Activated CD8-positive, alpha-beta memory T cell treated with anti-CD3 and anti-CD28 coated beads, Interleukin-2, amount 50 U/mL, for 24 hours (primary cell): ENCODE data around the gene FAM120B.

Experiments
- DNase-seq: peaks from one replicate; pipeline ENCODE4 v3.0.0-alpha.2; 2020; ENCODE audit errors: extremely low read depth

The FAM120B gene

DNA sequence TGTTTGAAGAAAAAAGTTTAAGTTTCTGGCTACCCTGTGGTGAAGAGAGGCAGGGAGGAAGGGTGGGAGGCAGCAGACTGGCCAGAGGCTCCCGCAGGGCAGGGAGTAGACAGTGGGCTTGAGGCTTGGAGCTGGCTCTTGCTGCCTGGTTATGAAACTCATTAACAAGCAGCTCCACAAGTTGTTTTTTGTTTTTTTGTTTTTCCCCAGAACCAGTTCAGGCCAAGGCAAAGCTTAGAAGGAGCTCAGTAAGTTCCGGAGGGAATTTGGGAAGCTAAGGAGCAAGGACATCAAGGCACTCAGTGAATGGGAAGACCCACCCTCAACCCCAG, 19.7 kb upstream of the FAM120B start:
- DNase-seq = no peak

GRCh38 chr6:170287371-170287876, 19.1 kb upstream of the FAM120B start:
- DNase-seq = no peak

GRCh38 chr6:170288091-170288631, 18.4 kb upstream of the FAM120B start:
- DNase-seq = no peak

GRCh38 chr6:170288852-170289179, 17.7 kb upstream of the FAM120B start:
- no peak for DNase-seq

DNA sequence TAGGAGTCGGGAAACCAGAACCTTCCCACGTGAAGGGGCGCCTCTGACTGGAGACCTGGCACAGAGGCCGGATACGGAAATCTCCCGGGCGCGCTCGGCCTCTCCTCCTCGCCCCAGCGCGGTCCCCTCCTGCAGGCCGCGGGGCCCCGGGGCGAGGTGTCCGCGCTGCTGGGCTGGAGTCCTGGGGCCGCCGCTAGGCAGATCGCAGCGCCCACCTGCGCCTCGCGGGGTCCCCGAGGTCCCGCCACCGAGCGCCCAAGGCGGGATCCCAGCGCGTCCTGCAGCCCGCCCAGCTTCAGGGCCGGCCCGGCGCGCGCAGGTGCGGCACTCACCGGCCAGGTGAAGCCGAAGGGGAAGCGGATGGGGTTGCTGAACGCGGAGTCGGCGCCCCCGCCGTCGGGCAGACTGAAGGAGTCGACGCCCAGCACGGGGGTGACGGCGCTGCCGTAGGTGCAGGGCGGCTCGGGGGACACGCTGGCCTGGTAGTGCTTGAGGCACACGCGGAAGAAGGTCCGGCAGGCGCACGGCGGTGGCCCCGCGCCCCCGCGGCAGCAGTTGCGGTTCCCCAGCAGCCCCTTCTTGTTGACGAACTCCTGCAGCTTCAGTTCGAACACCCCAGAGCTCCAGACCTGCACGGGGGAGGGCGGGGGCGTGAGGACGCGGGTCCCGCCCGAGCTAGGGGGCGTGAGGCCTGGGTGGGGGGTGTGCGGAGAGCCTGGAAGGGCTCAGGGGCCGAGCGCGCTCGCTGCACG, 17.2 kb upstream of the FAM120B start:
- DNase-seq = no peak

DNA sequence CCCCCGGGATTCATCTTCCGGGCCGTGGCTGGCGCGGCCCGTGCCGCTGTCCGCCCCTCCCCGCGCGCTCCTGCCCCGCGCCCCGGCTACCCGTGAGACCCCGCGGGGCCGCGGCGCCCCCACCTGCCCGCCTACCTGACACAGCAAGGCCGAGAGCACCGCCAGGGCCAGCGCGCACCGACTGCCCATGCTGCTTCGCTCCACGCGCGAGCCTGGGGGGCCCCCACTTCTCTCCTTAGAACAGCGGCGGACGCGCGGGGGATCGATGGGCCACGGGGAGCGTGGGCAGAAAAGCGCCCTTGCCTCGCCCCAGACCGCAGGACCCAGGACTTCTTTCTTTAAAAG, 16.6 kb upstream of the FAM120B start:
- no peak for DNase-seq

DNA sequence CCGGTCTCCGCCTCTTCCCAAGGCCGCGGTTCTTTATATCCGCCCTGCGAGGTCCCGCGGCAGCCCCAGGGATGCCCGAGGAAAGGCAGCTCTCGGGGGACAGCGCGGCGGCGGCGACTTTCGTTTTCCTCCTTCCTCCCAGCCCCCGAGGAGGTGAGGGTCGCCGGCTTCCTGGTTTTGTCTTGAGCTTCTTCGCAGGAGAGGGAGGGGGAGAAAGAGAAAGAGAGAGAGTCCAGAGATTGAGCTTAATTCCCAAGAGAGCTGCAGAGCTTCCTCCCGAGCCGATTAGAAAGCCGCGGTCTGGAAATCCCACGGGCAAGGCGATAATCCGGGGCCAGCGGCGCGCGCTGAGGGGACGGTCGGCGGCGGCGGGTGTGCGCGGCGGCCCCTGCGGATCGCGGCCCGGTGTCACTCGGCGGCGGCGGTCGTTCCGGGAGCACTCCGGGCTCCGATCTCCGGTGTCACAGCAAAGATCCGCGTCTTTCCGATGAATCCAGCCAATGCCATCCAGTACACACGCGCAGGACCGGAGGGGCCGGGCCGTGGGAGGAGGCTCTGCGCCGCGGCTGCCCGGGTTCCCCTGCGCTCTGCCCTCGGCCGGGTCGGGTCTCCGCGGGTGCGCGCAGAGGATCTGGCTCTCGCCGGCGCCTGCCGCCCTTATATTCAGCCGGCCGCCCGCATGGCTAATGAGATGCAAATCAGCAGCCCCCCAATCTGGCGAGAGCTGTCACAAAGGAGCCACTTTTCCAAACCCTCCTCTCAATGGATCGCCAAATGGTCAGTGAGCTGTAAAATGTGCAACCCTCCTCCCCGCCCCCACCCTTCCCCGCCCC, 16.0 kb upstream of the FAM120B start, which contains the start of gene DLL1:
Gene DLL1 (minus strand): TSS at position 783 of the 833 bp plus-strand sequence. CDS start 939 bp downstream, outside the sequence.
- no peak for DNase-seq

- no peak for DNase-seq
Observed at GRCh38 chr6:170291271-170292110, 15.1 kb upstream of the FAM120B start.

DNA sequence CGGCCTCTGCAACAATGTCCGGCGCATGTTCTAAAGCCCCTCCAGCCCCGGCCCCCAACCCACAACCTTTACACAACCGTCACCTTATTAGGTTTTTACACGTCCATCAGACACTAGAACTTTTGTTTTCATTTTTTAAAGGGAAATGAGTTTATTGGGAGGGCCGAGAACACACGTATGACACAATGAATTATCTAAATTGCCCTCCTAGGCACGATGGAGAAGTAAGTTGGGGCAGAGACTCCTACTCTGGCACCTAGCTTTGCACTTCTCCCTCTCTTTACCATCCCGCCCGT, 14.5 kb upstream of the FAM120B start:
- DNase-seq = no peak

GRCh38 chr6:170292407-170293158, 14.0 kb upstream of the FAM120B start:
- no peak for DNase-seq

DNA sequence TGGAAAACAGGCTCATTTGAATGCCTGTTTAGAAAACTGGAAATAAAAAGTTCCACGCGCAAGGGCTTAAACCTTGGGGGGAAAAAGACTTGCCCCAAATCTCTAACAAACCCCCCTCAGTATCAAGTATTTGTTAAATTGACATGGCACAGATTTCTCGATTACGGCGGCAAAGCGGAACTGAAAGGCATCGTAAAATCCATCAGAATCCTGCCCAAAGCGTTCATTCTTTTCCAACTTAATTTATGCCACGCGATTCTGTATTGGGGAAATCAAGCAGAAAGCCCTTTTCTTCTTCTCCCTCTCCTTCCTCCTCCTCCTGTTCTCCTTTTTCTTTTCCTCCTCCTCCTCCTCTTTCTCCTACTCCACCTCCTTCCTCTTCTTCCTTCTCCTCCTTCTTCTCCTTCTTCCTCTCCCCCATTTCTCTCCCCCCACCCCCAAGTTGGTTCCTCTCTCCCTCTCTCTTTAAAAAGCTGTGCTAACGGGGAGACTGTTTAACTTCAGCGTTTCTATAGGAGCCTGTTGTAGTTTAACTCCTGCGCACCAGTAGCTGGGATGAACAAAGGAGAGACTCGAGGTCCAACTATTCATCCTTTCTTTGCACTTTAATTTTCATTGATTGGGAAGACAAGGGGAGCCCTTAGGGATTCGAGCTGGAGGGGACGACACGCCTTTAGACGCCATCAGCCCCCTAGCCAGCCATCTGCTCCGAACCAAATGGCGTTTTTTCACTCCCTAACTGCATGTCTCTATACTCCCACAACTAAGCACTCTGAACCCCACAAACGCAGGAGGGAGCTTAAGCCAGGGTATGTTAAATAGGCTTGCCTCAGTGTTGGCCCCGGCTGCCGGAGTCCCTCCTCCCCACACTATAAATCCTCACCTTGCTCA, 13.0 kb upstream of the FAM120B start:
- DNase-seq = no peak

DNA sequence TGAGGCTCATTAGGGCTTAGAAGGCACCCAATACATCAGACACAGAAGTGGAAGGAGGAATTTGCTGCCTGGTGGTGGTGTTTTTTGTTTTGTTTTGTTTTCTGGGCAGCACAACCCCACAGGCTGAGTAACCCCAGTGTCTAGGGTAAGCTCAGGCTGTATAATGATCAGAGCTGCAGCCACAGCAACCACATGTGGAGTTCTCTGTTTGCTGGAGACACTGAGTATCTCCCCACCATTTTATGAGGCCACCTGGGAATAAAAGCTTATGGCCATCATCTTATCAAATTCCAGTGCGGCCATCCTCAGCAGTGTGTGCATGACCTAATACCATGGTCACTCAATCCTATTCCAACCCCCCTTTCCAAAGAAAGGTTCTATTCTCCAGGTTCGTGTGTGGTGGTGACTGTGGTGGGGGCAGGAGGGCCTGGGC, 12.2 kb upstream of the FAM120B start:
- no peak for DNase-seq

GRCh38 chr6:170294813-170295509, 11.6 kb upstream of the FAM120B start:
- no peak for DNase-seq

DNA sequence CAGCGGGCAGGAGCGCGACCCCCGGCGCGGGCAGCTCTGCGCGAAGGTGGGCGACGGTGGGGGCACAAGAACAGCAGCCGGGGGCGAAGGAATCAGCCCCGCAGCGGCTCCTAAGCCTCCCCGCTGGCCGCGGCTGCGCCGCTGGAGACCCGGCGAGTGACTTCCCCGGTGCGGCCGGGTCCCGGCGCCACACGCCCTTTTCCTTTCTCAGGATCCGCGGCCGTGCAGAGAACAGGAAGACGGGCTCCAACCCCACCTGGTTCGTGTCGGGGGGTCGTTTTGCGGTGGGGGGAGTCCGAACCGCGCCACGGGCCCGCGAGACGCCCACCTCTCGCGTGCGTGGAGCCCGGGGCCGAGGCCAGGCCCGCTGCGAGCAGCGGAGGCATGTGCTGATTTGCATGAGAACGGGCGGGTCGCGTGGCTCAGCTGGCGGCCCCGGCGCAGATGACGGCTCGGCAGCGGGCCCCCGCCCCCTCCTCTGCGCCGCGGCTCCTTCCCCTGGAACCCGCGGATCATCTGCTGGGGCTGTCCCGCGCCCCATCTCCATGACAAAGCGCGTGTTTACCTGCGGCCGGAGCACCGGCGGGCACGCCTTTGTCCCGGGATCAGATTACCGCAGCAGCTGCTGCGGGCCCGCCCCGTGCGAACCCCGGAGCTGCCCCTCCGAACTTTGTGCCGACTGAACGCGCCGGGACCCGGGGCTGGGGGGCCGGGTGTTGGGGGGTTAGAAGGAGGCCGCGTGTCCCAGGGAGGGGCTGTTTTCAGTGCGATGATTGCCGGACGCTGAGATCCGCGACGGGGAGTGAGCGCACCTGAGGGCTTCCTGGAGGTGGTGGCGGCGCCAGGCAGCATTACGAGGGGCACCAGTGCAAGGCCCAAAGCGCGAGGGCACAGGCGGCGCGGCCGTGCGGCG, 10.8 kb upstream of the FAM120B start:
- no peak for DNase-seq

DNA sequence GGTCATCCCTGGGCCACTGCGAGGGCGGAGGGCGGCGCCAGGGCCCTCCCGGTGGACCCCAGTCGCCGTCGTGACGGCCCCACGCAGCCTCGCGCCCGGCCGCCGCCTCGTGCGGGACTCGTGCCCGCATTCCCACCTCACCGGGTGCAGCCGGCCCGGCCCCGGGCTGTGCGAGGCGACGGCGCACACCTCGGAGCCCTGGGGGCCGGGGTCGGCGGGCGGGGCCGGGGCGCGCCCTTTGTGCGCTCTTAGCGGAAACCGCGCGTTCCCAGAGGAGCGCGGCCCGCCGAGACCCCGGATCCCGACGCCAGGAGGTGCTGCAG, 10.2 kb upstream of the FAM120B start:
- DNase-seq = no peak

GRCh38 chr6:170296746-170297575, 9.6 kb upstream of the FAM120B start:
- DNase-seq = no peak

GRCh38 chr6:170297576-170298330, 8.8 kb upstream of the FAM120B start:
- no peak for DNase-seq
